IPS DF 6.9 (cell line): ENCODE results near the gene MTCH1.
"Not testable (repeated sequence)": the region's sequence is repeated elsewhere in the genome, so short reads cannot be mapped to it uniquely, and the experiment has no call there.

Experiments
- DNase-seq: peaks from one replicate; pipeline ENCODE4 v3.0.0-alpha.2; 2013; ENCODE audit warnings: low read depth, low spot score
- H3K27ac ChIP-seq: one replicate; pipeline ENCODE4 v1.5.1; 2013; ENCODE audit warnings: low read length, control low read depth
- H3K27me3 ChIP-seq: 2 replicates; pipeline ENCODE4 v1.6.1; 2013; ENCODE audit warnings: mild to moderate bottlenecking, low read length; ENCODE audit not compliant: control insufficient read depth, insufficient read depth
- H3K36me3 ChIP-seq: 2 replicates; pipeline ENCODE4 v1.6.1; 2013; ENCODE audit warnings: low read length; ENCODE audit not compliant: control insufficient read depth, insufficient read depth
- H3K4me1 ChIP-seq: 2 replicates; pipeline ENCODE4 v1.6.1; 2013; ENCODE audit warnings: low read length; ENCODE audit not compliant: control insufficient read depth, insufficient read depth
- H3K4me3 ChIP-seq: 2 replicates; pipeline ENCODE4 v1.5.1; 2013; ENCODE audit warnings: mild to moderate bottlenecking, low read length
- H3K9me3 ChIP-seq: 2 replicates; pipeline ENCODE4 v1.6.1; 2013; ENCODE audit warnings: low read length, inconsistent platforms; ENCODE audit not compliant: control insufficient read depth, insufficient read depth
- WGBS: extraction: QIAGEN DNeasy Blood & Tissue Kit; methylation state at CpG from one replicate; pipeline ENCODE4 v1.1.7; 2013; ENCODE audit warnings: mixed read lengths, missing lambda C conversion rate; ENCODE audit not compliant: insufficient read length, insufficient coverage; 5-methylcytosine and 5-hydroxymethylcytosine counted together

The MTCH1 gene

GRCh38 chr6:36945301-36945700 lies 40.7 kb downstream of the MTCH1 start:
- Histone ChIP-seq H3K4me1 (peaks cover 2% of the 10 kb centered on the region; the same call in 1 of the 2 replicates), H3K27ac (no peak overlapping the region), H3K27me3 (no peaks in the 10 kb centered on the region), H3K4me3 (no peak overlapping the region), H3K36me3 (no peaks in the 10 kb centered on the region), H3K9me3 (no peaks in the 10 kb centered on the region)
- WGBS: no CpG with 5 or more reads among the region's 4 CpGs
- no peak for DNase-seq

GRCh38 chr6:36944650-36945049 lies 41.3 kb downstream of the MTCH1 start:
- Histone ChIP-seq H3K27me3 (no peaks in the 10 kb centered on the region), H3K36me3 (no peaks in the 10 kb centered on the region), H3K9me3 (no peaks in the 10 kb centered on the region), H3K27ac (no peak overlapping the region), H3K4me1 (peaks cover 2% of the 10 kb centered on the region; the same call in 1 of the 2 replicates), H3K4me3 (no peak overlapping the region)
- no CpG with 5 or more reads among the region's 5 CpGs for WGBS
- DNase-seq: no peak

GRCh38 chr6:36942329-36942728 lies 43.7 kb downstream of the MTCH1 start:
- H3K27me3 ChIP-seq, H3K9me3 ChIP-seq, H3K4me1 ChIP-seq, DNase-seq, H3K4me3 ChIP-seq, H3K27ac ChIP-seq, H3K36me3 ChIP-seq: not testable (repeated sequence)
- WGBS: no CpG with 5 or more reads among the region's 2 CpGs

GRCh38 chr6:36941561-36941960 lies 44.4 kb downstream of the MTCH1 start:
- H3K4me1 ChIP-seq, H3K36me3 ChIP-seq, DNase-seq, H3K27ac ChIP-seq, H3K9me3 ChIP-seq, H3K4me3 ChIP-seq, H3K27me3 ChIP-seq: not testable (repeated sequence)
- WGBS: no CpG with 5 or more reads among the region's 40 CpGs

GRCh38 chr6:36940027-36940426 lies 46.0 kb downstream of the MTCH1 start:
- no CpG with 5 or more reads among the region's 10 CpGs for WGBS

GRCh38 chr6:36939005-36939404 lies 47.0 kb downstream of the MTCH1 start:
- H3K9me3 ChIP-seq, H3K27ac ChIP-seq, H3K36me3 ChIP-seq, H3K4me3 ChIP-seq, H3K27me3 ChIP-seq, H3K4me1 ChIP-seq, DNase-seq: not testable (repeated sequence)
- no CpG with 5 or more reads among the region's 5 CpGs for WGBS

More at GRCh38 chr6:36940027-36940426, 46.0 kb downstream of the MTCH1 start:
- no peaks in the 10 kb centered on the region for H3K27me3 ChIP-seq
- no peak for DNase-seq
- H3K4me3 ChIP-seq: no peak overlapping the region
- no peak overlapping the region for H3K27ac ChIP-seq
- no peaks in the 10 kb centered on the region for H3K9me3 ChIP-seq
- H3K36me3 ChIP-seq: no peaks in the 10 kb centered on the region
- H3K4me1 ChIP-seq: no peaks in the 10 kb centered on the region

GRCh38 chr6:36938536-36938935 lies 47.5 kb downstream of the MTCH1 start:
- H3K27ac ChIP-seq: no peak overlapping the region

GRCh38 chr6:36937896-36938295 lies 48.1 kb downstream of the MTCH1 start:
- Histone ChIP-seq H3K9me3 (no peaks in the 10 kb centered on the region), H3K4me3 (no peak overlapping the region)
- whole genome bisulfite sequencing: no CpG with 5 or more reads among the region's 6 CpGs

More at GRCh38 chr6:36938536-36938935, 47.5 kb downstream of the MTCH1 start:
- no peak overlapping the region for H3K4me3 ChIP-seq
- DNase-seq: no peak
- no peaks in the 10 kb centered on the region for H3K9me3 ChIP-seq
- H3K36me3 ChIP-seq: no peaks in the 10 kb centered on the region
- no peaks in the 10 kb centered on the region for H3K27me3 ChIP-seq
- no CpG with 5 or more reads among the region's 4 CpGs for WGBS
- H3K4me1 ChIP-seq: no peaks in the 10 kb centered on the region

GRCh38 chr6:36936824-36937223 lies 49.2 kb downstream of the MTCH1 start:
- Histone ChIP-seq H3K4me3 (no peak overlapping the region), H3K36me3 (no peaks in the 10 kb centered on the region), H3K9me3 (no peaks in the 10 kb centered on the region), H3K27me3 (no peaks in the 10 kb centered on the region), H3K27ac (no peak overlapping the region), H3K4me1 (no peaks in the 10 kb centered on the region)
- no CpG with 5 or more reads among the region's 5 CpGs for WGBS
- DNase-seq: no peak

More at GRCh38 chr6:36937896-36938295, 48.1 kb downstream of the MTCH1 start:
- Histone ChIP-seq H3K27me3 (no peaks in the 10 kb centered on the region), H3K27ac (no peak overlapping the region), H3K4me1 (no peaks in the 10 kb centered on the region), H3K36me3 (no peaks in the 10 kb centered on the region)
- no peak for DNase-seq

- no peaks in the 10 kb centered on the region for H3K9me3 ChIP-seq
- no peak overlapping the region for H3K27ac ChIP-seq
- H3K27me3 ChIP-seq: no peaks in the 10 kb centered on the region
- DNase-seq: no peak
- no peaks in the 10 kb centered on the region for H3K36me3 ChIP-seq
- no peaks in the 10 kb centered on the region for H3K4me1 ChIP-seq
- no CpG with 5 or more reads among the region's 7 CpGs for WGBS
- H3K4me3 ChIP-seq: no peak overlapping the region
Observed at GRCh38 chr6:36934901-36935300, 51.1 kb downstream of the MTCH1 start.

- Histone ChIP-seq H3K27me3 (no peaks in the 10 kb centered on the region), H3K27ac (no peak overlapping the region), H3K4me1 (no peaks in the 10 kb centered on the region), H3K4me3 (no peak overlapping the region), H3K36me3 (no peaks in the 10 kb centered on the region), H3K9me3 (no peaks in the 10 kb centered on the region)
- no peak for DNase-seq
- no CpG with 5 or more reads among the region's 4 CpGs for WGBS
Observed at GRCh38 chr6:36933519-36933918, 52.5 kb downstream of the MTCH1 start.
